H1 (cell line): ENCODE results near the gene ANKRD6.

Source experiments
- CTCF ChIP-seq, 3 experiments: IDR thresholded peaks; 1 replicate in 2 of 3; 2 replicates in 1 of 3; pipeline versions ENCODE4 v1.5.1 to v1.6.1; 2011; ENCODE audit warnings: low read length in 3 of 3, mild to moderate bottlenecking in 3 of 3, inconsistent platforms in 2 of 3, low read depth in 1 of 3, moderate library complexity in 1 of 3; ENCODE audit not compliant: insufficient read depth in 1 of 3; ENCODE audit errors: control extremely low read depth in 1 of 3
- JUN ChIP-seq: IDR thresholded peaks from 2 replicates; pipeline ENCODE4 v1.6.1; 2011; ENCODE audit warnings: low read depth, mild to moderate bottlenecking, improper control_type of control experiment, low read length
- KDM1A ChIP-seq: fragments of 200-600, 300-600 bp; sonication (generic); IDR thresholded peaks from 2 replicates; pipeline ENCODE4 v1.7.1; 2016; ENCODE audit warnings: mild to moderate bottlenecking, low read length, borderline replicate concordance
- POLR2A ChIP-seq, 2 experiments: IDR thresholded peaks; 1 replicate in 1 of 2; 2 replicates in 1 of 2; pipeline ENCODE4 v1.6.1; 2011; ENCODE audit warnings: low read depth in 2 of 2, low read length in 2 of 2, mild to moderate bottlenecking in 2 of 2; ENCODE audit errors: control extremely low read depth in 1 of 2
- RXRA ChIP-seq: IDR thresholded peaks from 2 replicates; pipeline ENCODE4 v1.6.1; 2011; ENCODE audit warnings: low read depth, mild to moderate bottlenecking, low read length, moderate library complexity; ENCODE audit not compliant: insufficient read depth
- SIN3A ChIP-seq, 2 experiments: IDR thresholded peaks in 1 of 2; conservative IDR thresholded peaks in 1 of 2; 2 replicates each; pipeline ENCODE4 v1.6.1; 2011 to 2012; ENCODE audit warnings: low read length in 2 of 2, improper control_type of control experiment in 1 of 2, low read depth in 1 of 2, mild to moderate bottlenecking in 1 of 2
- ZNF274 ChIP-seq: IDR thresholded peaks from 2 replicates; pipeline ENCODE4 v1.7.0; 2012; ENCODE audit warnings: low read length, borderline replicate concordance; ENCODE audit errors: extremely low read depth

- TF ChIP-seq KDM1A, result no peak
- TF ChIP-seq RXRA, result no peak
- no peak for TF ChIP-seq CTCF (IDR thresholded peaks at IDR 0.05; ENCODE audit: control extremely low read depth in 1 of 3, insufficient read depth in 1 of 3, low read depth in 1 of 3, low read length in 3 of 3)
- no peak for TF ChIP-seq POLR2A (IDR thresholded peaks at IDR 0.05; ENCODE audit: control extremely low read depth in 1 of 2, low read depth in 2 of 2, low read length in 2 of 2)
- no peak for TF ChIP-seq SIN3A (conservative IDR thresholded peaks at IDR 0.05 in 1 of 2, IDR thresholded peaks at IDR 0.05 in 1 of 2; ENCODE audit: low read depth in 1 of 2, low read length in 2 of 2)
- TF ChIP-seq ZNF274, result no peak
- TF ChIP-seq JUN, result no peak
Measured at GRCh38 chr6:89392823-89393222, 40.1 kb upstream of the ANKRD6 start.
